ENCODE data around the gene CA7. TPM values are rescaled to one million over a fixed set of nuclear protein-coding genes. Genes with fewer than 3 reads are reported as not detected.

Gene CA7
- total RNA-seq, 2 donors from 2014 or later = not detected

Other genes starting within 250 kb of the CA7 start
- 10 to 100 TPM; 25.8 to 29.7 TPM for gene CMTM3, start 239.7 kb upstream of the CA7 start, total RNA-seq
- gene CMTM4, start 147.7 kb upstream of the CA7 start, total RNA-seq = 10 to 100 TPM; 14.8 to 15.0 TPM
- gene DYNC1LI2, start 92.8 kb upstream of the CA7 start, total RNA-seq = 100 to 1,000 TPM; 159 to 192 TPM
- gene TERB1, start 42.8 kb upstream of the CA7 start, total RNA-seq = under 1 TPM in 1 of 2 donors, not detected in 1; 0.28 TPM
- 10 to 100 TPM; 37.4 to 37.6 TPM for gene NAE1, start 13.4 kb upstream of the CA7 start, total RNA-seq
- 1 to 10 TPM; 5.0 to 5.5 TPM for gene PDP2, start 36.1 kb downstream of the CA7 start, total RNA-seq
- gene CDH16, start 74.5 kb downstream of the CA7 start, total RNA-seq = not detected
- 10 to 100 TPM in 1 of 2 donors, 1 to 10 TPM in 1; 8.2 to 11.6 TPM for gene RRAD, start 81.1 kb downstream of the CA7 start, total RNA-seq
- 10 to 100 TPM; 53.0 to 60.3 TPM for gene CIAO2B, start 90.0 kb downstream of the CA7 start, total RNA-seq
- 10 to 100 TPM; 26.7 to 31.3 TPM for gene CES2, start 91.1 kb downstream of the CA7 start, total RNA-seq
- gene CES3, start 116.9 kb downstream of the CA7 start, total RNA-seq = 1 to 10 TPM in 1 of 2 donors, under 1 TPM in 1; 0.10 to 1.3 TPM
- 1 to 10 TPM; 2.8 to 7.4 TPM for gene CES4A, start 144.2 kb downstream of the CA7 start, total RNA-seq
- gene CBFB, start 184.7 kb downstream of the CA7 start, total RNA-seq = 10 to 100 TPM; 39.7 to 42.0 TPM